Sigmoid colon (tissue), 4 donors: ENCODE data around the gene TMEM235.

Experiments used
- CTCF ChIP-seq, 4 experiments: fragments of 450-650 bp in 3 of 4; fragments of 200-600 bp in 1 of 4; IDR thresholded peaks; one replicate each; pipeline ENCODE4 v1.5.1; 2016 to 2019; ENCODE audit warnings: antibody characterized with exemption in 4 of 4, mild to moderate bottlenecking in 3 of 4, moderate library complexity in 2 of 4
- EP300 ChIP-seq, 4 donors: sonication (generic); formaldehyde crosslinking; IDR thresholded peaks; one replicate each; pipeline ENCODE4 v1.6.1; 2017; ENCODE audit warnings: antibody characterized with exemption in 4 of 4
- POLR2A ChIP-seq, 2 donors: fragments of 450-650 bp; IDR thresholded peaks; one replicate each; pipeline ENCODE4 v1.6.1; 2016; ENCODE audit warnings: antibody characterized with exemption in 2 of 2, mild to moderate bottlenecking in 2 of 2, moderate library complexity in 2 of 2
- POLR2AphosphoS5 ChIP-seq, 4 donors: sonication (generic); formaldehyde crosslinking; IDR thresholded peaks; one replicate each; pipeline ENCODE4 v1.6.1; 2017; ENCODE audit warnings: antibody characterized with exemption in 4 of 4

- no peak for TF ChIP-seq CTCF (IDR thresholded peaks at IDR 0.05)
- TF ChIP-seq EP300 (IDR thresholded peaks at IDR 0.05) = no peak
- no peak for TF ChIP-seq POLR2A (IDR thresholded peaks at IDR 0.05)
- TF ChIP-seq POLR2AphosphoS5 (IDR thresholded peaks at IDR 0.05) = no peak
These were observed 41.5 kb downstream of the TMEM235 start for GRCh38 chr17:78272914-78273258.
